Smooth muscle cell (in vitro differentiated cells): ENCODE results near the gene CNPY4. TPM values are rescaled to one million over a fixed set of nuclear protein-coding genes. Genes with fewer than 3 reads are reported as not detected.

Experiments
- DNase-seq: peaks from one replicate; lab custom pipeline; 2025; ENCODE audit not compliant: unreplicated experiment; lab: John Stamatoyannopoulos, UW
- H2AFZ ChIP-seq: fragments of 200-600 bp; sonication (generic); 2 replicates; pipeline ENCODE4 v1.6.0; 2016; ENCODE audit warnings: antibody characterized with exemption, low read depth, mild to moderate bottlenecking
- H3F3A ChIP-seq: fragments of 200-600 bp; sonication (generic); 2 replicates; pipeline ENCODE4 v1.6.0; 2017; ENCODE audit warnings: antibody characterized with exemption, low read depth
- H3K27ac ChIP-seq: fragments of 200-600 bp; sonication (generic); 2 replicates; pipeline ENCODE4 v1.5.1; 2016; ENCODE audit warnings: low read depth, mild to moderate bottlenecking
- H3K27me3 ChIP-seq: fragments of 200-600 bp; sonication (generic); 2 replicates; pipeline ENCODE4 v1.6.1; 2016; ENCODE audit warnings: low read depth, mild to moderate bottlenecking
- H3K36me3 ChIP-seq: fragments of 200-600 bp; sonication (generic); 2 replicates; pipeline ENCODE4 v1.5.1; 2016; ENCODE audit warnings: low read depth
- H3K4me1 ChIP-seq: fragments of 200-600 bp; sonication (generic); 2 replicates; pipeline ENCODE4 v1.5.1; 2016; ENCODE audit warnings: low read depth
- H3K4me2 ChIP-seq: fragments of 200-600 bp; sonication (generic); 2 replicates; pipeline ENCODE4 v1.6.0; 2016; ENCODE audit warnings: mild to moderate bottlenecking
- H3K4me3 ChIP-seq: fragments of 200-600 bp; sonication (generic); 2 replicates; pipeline ENCODE4 v1.5.1; 2016; ENCODE audit warnings: mild to moderate bottlenecking
- H3K79me2 ChIP-seq: fragments of 200-600 bp; sonication (generic); 2 replicates; pipeline ENCODE4 v1.6.0; 2016; ENCODE audit warnings: low read depth, mild to moderate bottlenecking
- H3K9ac ChIP-seq: fragments of 200-600 bp; sonication (generic); 2 replicates; pipeline ENCODE4 v1.6.0; 2016; ENCODE audit warnings: low read depth
- H3K9me3 ChIP-seq: fragments of 200-600 bp; sonication (generic); replicated peaks from 2 replicates; pipeline ENCODE4 v1.5.1; 2016; ENCODE audit warnings: low read depth
- H4K20me1 ChIP-seq: fragments of 200-600 bp; sonication (generic); 2 replicates; pipeline ENCODE4 v1.6.0; 2016; ENCODE audit warnings: low read depth
- WGBS: methylation state at CpG from one replicate; pipeline ENCODE4 v1.1.7; 2016; ENCODE audit warnings: low lambda C conversion rate; 5-methylcytosine and 5-hydroxymethylcytosine counted together
- polyA plus RNA-seq: library from polyadenylated mRNA; unstranded; fragments of >200 nt; fragmentation: Nextera tagmentation; extraction: Ambion mirVana; gene quantifications from 2 replicates; pipeline ENCODE4 v1.2.1, GENCODE V29; 2016
- total RNA-seq: library from RNA; depleted of rRNA; stranded (reverse); fragments of >200 nt; gene quantifications from 2 replicates; pipeline ENCODE4 v1.2.3, GENCODE V29; 2014
- TF ChIP-seq, protein P1 (sequence below): fragments of 200-600 bp; sonication (generic); IDR thresholded peaks from 2 replicates; pipeline ENCODE4 v1.5.1; 2017; ENCODE audit warnings: borderline replicate concordance, mild to moderate bottlenecking, antibody characterized with exemption; ENCODE audit not compliant: insufficient read depth, poor library complexity, severe bottlenecking

The CNPY4 gene
- total and polyA plus RNA-seq, 2 experiments from 2014 or later, result 22.6 to 39.5 TPM

DNA sequence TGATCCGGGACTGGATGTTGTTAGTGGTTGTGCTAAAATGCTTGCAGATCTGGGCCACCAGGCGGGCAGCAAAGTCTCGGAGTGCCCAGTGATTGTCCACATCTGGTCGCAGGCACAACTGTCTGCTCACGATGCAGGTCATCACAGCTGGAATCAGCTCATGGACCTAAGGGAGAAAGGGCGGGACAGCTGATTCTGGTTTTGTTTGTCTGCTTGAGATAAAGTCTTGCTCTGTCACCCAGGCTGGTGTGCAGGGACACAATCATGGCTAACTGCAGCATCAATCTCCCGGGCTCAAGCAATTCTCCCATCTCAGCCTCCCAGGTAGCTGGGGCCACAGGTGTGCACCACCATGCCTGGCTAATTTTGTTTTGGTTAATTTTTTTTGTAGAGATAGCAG lies 8.3 kb upstream of the CNPY4 start:
- Histone ChIP-seq H3K4me2 (no peak overlapping the region), H3K4me1 (no peaks in the 10 kb centered on the region), H3K9me3 (no peaks in the 10 kb centered on the region), H4K20me1 (no peaks in the 10 kb centered on the region), H3F3A (no peaks in the 10 kb centered on the region), H3K27ac (no peak overlapping the region), H2AFZ (no peak overlapping the region), H3K36me3 (peaks cover 3% of the 10 kb centered on the region), H3K4me3 (no peak overlapping the region), H3K27me3 (no peaks in the 10 kb centered on the region), H3K79me2 (no peaks in the 10 kb centered on the region), H3K9ac (no peak overlapping the region)
- no peak for DNase-seq
- over 99% methylated on average over 7 of the region's 7 CpGs for WGBS
- TF ChIP-seq, protein P1, sequence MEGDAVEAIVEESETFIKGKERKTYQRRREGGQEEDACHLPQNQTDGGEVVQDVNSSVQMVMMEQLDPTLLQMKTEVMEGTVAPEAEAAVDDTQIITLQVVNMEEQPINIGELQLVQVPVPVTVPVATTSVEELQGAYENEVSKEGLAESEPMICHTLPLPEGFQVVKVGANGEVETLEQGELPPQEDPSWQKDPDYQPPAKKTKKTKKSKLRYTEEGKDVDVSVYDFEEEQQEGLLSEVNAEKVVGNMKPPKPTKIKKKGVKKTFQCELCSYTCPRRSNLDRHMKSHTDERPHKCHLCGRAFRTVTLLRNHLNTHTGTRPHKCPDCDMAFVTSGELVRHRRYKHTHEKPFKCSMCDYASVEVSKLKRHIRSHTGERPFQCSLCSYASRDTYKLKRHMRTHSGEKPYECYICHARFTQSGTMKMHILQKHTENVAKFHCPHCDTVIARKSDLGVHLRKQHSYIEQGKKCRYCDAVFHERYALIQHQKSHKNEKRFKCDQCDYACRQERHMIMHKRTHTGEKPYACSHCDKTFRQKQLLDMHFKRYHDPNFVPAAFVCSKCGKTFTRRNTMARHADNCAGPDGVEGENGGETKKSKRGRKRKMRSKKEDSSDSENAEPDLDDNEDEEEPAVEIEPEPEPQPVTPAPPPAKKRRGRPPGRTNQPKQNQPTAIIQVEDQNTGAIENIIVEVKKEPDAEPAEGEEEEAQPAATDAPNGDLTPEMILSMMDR, result no peak

DNA sequence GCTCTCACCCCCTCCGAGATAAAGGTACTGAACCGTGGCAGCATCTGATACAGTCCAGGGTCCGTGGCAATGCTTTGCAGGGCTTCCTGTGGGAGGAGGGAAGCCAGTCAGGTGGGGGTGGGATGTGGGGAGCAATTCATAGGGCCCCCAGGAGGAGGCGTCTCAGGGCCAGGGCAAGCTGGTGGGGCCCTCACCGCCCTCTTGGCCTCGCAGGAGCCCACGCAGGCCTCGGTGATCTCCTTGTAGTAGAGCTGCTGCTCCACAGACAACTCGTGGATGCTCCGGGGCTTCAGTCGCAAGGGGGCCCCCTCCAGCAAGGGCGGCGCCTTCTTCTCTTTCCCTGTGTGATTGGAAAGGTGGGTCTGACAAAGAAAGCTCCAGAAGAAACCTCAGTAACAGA lies 7.5 kb upstream of the CNPY4 start:
- Histone ChIP-seq H3K27me3 (no peaks in the 10 kb centered on the region), H2AFZ (no peak overlapping the region), H3K4me3 (no peak overlapping the region), H3K9ac (no peak overlapping the region), H3K79me2 (no peaks in the 10 kb centered on the region), H3K27ac (no peak overlapping the region), H3K4me1 (no peaks in the 10 kb centered on the region), H3K9me3 (no peaks in the 10 kb centered on the region), H3F3A (no peaks in the 10 kb centered on the region), H4K20me1 (no peaks in the 10 kb centered on the region), H3K4me2 (no peak overlapping the region), H3K36me3 (peaks cover 3% of the 10 kb centered on the region)
- TF ChIP-seq, protein P1, result no peak
- DNase-seq, result no peak
- 96% methylated on average over 13 of the region's 13 CpGs for WGBS

DNA sequence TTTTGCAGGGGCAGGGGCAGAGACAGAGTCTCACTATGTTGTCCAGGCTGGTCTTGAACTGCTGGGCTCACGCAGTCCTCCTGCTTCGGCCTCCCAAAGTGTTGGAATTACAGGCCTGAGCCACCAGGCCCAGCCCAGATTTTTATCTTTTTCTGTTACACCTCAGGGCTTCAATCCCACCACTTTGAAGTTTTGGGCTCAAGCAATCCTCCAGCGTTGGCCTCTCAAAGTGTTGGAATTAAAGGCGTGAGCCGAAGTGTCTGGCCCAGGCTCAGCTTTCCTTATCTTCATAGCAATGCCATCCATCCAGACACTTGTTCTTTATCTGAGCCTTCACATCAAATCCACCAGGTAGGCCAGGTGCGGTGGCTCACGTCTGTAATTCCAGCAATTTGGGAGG lies 4.4 kb upstream of the CNPY4 start:
- TF ChIP-seq, protein P1, result no peak
- Histone ChIP-seq H3K9ac (no peak overlapping the region), H3K9me3 (no peaks in the 10 kb centered on the region), H3K36me3 (peaks cover 3% of the 10 kb centered on the region), H3K4me2 (no peak overlapping the region), H3K4me3 (no peak overlapping the region), H3F3A (no peaks in the 10 kb centered on the region), H3K4me1 (peaks cover 6% of the 10 kb centered on the region), H2AFZ (no peak overlapping the region), H3K27me3 (no peaks in the 10 kb centered on the region), H4K20me1 (no peaks in the 10 kb centered on the region), H3K27ac (no peak overlapping the region), H3K79me2 (peaks cover 8% of the 10 kb centered on the region)
- DNase-seq, result no peak
- 94% methylated on average over 7 of the region's 7 CpGs for WGBS

DNA sequence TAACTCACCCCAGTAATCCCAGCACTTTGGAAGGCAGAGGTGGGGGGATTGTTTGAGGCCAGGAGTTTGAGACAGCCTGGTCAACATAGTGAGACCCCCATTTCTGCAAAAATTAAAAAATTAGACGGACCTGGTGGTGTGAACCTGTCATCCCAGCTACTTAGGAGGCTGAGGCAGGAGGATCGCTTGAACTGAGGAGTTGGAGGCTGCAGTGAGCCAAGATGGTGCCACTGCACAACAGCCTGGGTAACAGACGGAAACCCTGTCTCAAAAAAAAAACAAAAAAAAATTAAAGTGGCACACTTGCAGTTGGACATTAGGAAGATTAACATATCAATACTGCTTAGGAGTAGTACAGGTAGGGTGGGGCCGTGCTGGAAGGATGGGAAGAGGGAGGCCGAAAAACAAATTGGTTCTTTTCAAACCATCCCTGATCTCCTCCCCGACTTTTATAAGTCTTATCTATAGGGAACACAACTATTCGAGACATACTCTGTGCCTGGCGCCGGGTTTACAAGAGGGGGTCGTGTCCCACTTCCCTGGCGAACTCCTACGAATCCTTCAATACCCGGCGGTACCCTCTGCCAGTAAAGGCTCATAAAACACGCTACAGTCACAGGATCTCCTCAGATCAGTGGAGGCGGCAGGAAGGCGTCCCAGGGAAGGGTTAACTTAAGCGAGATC lies 904 bp upstream of the CNPY4 start:
- WGBS, result 21% methylated on average over 18 of the region's 18 CpGs
- no peak for DNase-seq

More for the DNA sequence above, 904 bp upstream of the CNPY4 start:
- H3K9me3 ChIP-seq, result no peaks in the 10 kb centered on the region
- peaks cover 3% of the 10 kb centered on the region for H3F3A ChIP-seq
- no peaks in the 10 kb centered on the region for H3K36me3 ChIP-seq
- peaks cover 18% of the 10 kb centered on the region for H3K79me2 ChIP-seq
- H3K4me1 ChIP-seq, result peaks cover 10% of the 10 kb centered on the region
- H4K20me1 ChIP-seq, result no peaks in the 10 kb centered on the region
- H3K27ac ChIP-seq, result peak overlapping the region; percentile 92
- peak overlapping the region; percentile 93 for H2AFZ ChIP-seq
- TF ChIP-seq, protein P1, result no peak
- H3K4me3 ChIP-seq, result peak overlapping the region; percentile 96
- peak overlapping the region; percentile 94 for H3K9ac ChIP-seq
- peak overlapping the region; percentile 96 for H3K4me2 ChIP-seq
- H3K27me3 ChIP-seq, result no peaks in the 10 kb centered on the region
